ENCODE results near the gene GRIN1.

The GRIN1 gene

GRCh38 chr9:137136261-137136880 is 2.6 kb upstream of the GRIN1 start:
- TF ChIP-seq CTCF (IDR thresholded peaks at IDR 0.05): no peak
- H3K36me3 ChIP-seq: no peaks in the 10 kb centered on the region
- no peaks in the 10 kb centered on the region for H3K9me3 ChIP-seq
- no peak overlapping the region for H3K4me3 ChIP-seq (ENCODE audit: low read depth in 1 of 2, low read length in 1 of 2)
- peaks cover 100% of the 10 kb centered on the region for H3K27me3 ChIP-seq
- H3K4me1 ChIP-seq (ENCODE audit: control insufficient read depth in 1 of 2, insufficient read depth in 1 of 2, low read depth in 1 of 2, low read length in 1 of 2): no peaks in the 10 kb centered on the region
- no peak overlapping the region for H3K27ac ChIP-seq

GRCh38 chr9:137136881-137137607 is 1.9 kb upstream of the GRIN1 start:
- H3K4me3 ChIP-seq (ENCODE audit: low read depth in 1 of 2, low read length in 1 of 2): no peak overlapping the region
- H3K9me3 ChIP-seq: no peaks in the 10 kb centered on the region
- H3K36me3 ChIP-seq: no peaks in the 10 kb centered on the region
- peaks cover 100% of the 10 kb centered on the region for H3K27me3 ChIP-seq
- H3K27ac ChIP-seq: no peak overlapping the region
- TF ChIP-seq CTCF (IDR thresholded peaks at IDR 0.05): no peak
- no peaks in the 10 kb centered on the region for H3K4me1 ChIP-seq (ENCODE audit: control insufficient read depth in 1 of 2, insufficient read depth in 1 of 2, low read depth in 1 of 2, low read length in 1 of 2)

- Histone ChIP-seq H3K27me3 (peaks cover 100% of the 10 kb centered on the region), H3K4me3 (ENCODE audit: low read depth in 1 of 2, low read length in 1 of 2) (no peak overlapping the region), H3K4me1 (ENCODE audit: control insufficient read depth in 1 of 2, insufficient read depth in 1 of 2, low read depth in 1 of 2, low read length in 1 of 2) (no peaks in the 10 kb centered on the region), H3K36me3 (no peaks in the 10 kb centered on the region), H3K27ac (no peak overlapping the region), H3K9me3 (no peaks in the 10 kb centered on the region)
- no peak for TF ChIP-seq CTCF (IDR thresholded peaks at IDR 0.05)
Measured at GRCh38 chr9:137138058-137138721, 764 bp upstream of the GRIN1 start.

GRCh38 chr9:137139468-137140150 is 655 bp downstream of the GRIN1 start:
- no peaks in the 10 kb centered on the region for H3K4me1 ChIP-seq (ENCODE audit: control insufficient read depth in 1 of 2, insufficient read depth in 1 of 2, low read depth in 1 of 2, low read length in 1 of 2)
- no peak overlapping the region for H3K27ac ChIP-seq
- H3K4me3 ChIP-seq (ENCODE audit: low read depth in 1 of 2, low read length in 1 of 2): no peak overlapping the region
- no peak for TF ChIP-seq CTCF (IDR thresholded peaks at IDR 0.05)
- H3K9me3 ChIP-seq: no peaks in the 10 kb centered on the region
- H3K27me3 ChIP-seq: peaks cover 97% of the 10 kb centered on the region
- no peaks in the 10 kb centered on the region for H3K36me3 ChIP-seq

GRCh38 chr9:137140151-137141012 is 1.4 kb downstream of the GRIN1 start:
- Histone ChIP-seq H3K27me3 (peaks cover 89% of the 10 kb centered on the region), H3K9me3 (no peaks in the 10 kb centered on the region), H3K4me3 (ENCODE audit: low read depth in 1 of 2, low read length in 1 of 2) (no peak overlapping the region), H3K36me3 (no peaks in the 10 kb centered on the region), H3K4me1 (ENCODE audit: control insufficient read depth in 1 of 2, insufficient read depth in 1 of 2, low read depth in 1 of 2, low read length in 1 of 2) (no peaks in the 10 kb centered on the region), H3K27ac (no peak overlapping the region)
- TF ChIP-seq CTCF (IDR thresholded peaks at IDR 0.05): no peak
